HepG2 (cell line): ENCODE results near the gene LRIG3. TPM values are rescaled to one million over a fixed set of nuclear protein-coding genes. Genes with fewer than 3 reads are reported as not detected.

ENCODE experiments used
- ATAC-seq: fragments of 200-7000 bp; cut with Tn5 transposase; 3 replicates; pipeline ENCODE4 v1.9.1; 2020; ENCODE audit warnings: mild to moderate bottlenecking, moderate library complexity
- BruUV-seq: library from RNA; stranded (reverse); fragments of 400-500 nt; replicated peaks from 2 replicates; lab custom pipeline; 2021; lab: Mats Ljungman, UMichigan
- CTCF ChIA-PET: fragments of 300-600 bp; formaldehyde crosslinking; extraction: SDS; loops from one replicate; lab custom pipeline; 2021; ENCODE audit warnings: low total read pairs, inconsistent platforms, low intra/inter-chr PET ratio; lab: Yijun Ruan, JAX
- POLR2A ChIA-PET: fragments of 350-600 bp; sonication (Branson Sonifier 250); formaldehyde crosslinking; loops from one replicate; lab custom pipeline; 2020; ENCODE audit warnings: antibody characterized with exemption, inconsistent platforms; lab: Yijun Ruan, JAX
- DNase-seq: peaks from one replicate; pipeline ENCODE4 v3.0.0-alpha.2; 2015; ENCODE audit warnings: low spot score
- FAIRE-seq: peaks from 3 replicates; lab custom pipeline; 2011; peaks lifted over from hg19 to GRCh38; lab: Jason Lieb, UNC
- H2AFZ ChIP-seq: one replicate; pipeline ENCODE4 v1.6.1; 2011; ENCODE audit warnings: low read length, inconsistent platforms
- H3K27ac ChIP-seq: fragments of 300-600 bp; 3 replicates; pipeline ENCODE4 v1.8.0; 2011; ENCODE audit warnings: mixed run types, mild to moderate bottlenecking, mixed read lengths, low read length, inconsistent platforms; ENCODE audit not compliant: insufficient read depth; ENCODE audit errors: extremely low read length
- H3K27me3 ChIP-seq, 2 experiments: fragments of 200-600 bp in 1 of 2; 2 replicates in 1 of 2; 3 replicates in 1 of 2; pipeline versions ENCODE4 v1.6.0 to v1.8.0; 2011; ENCODE audit warnings: low read length in 2 of 2, mild to moderate bottlenecking in 2 of 2, moderate library complexity in 2 of 2, inconsistent platforms in 1 of 2; ENCODE audit not compliant: insufficient read depth in 2 of 2, control insufficient read depth in 1 of 2
- H3K36me3 ChIP-seq, 2 experiments: fragments of 200-600 bp in 1 of 2; replicated peaks in 1 of 2; 2 replicates in 1 of 2; 3 replicates in 1 of 2; pipeline versions ENCODE4 v1.5.1 to v1.8.0; 2011; ENCODE audit warnings: low read length in 2 of 2, inconsistent platforms in 1 of 2; ENCODE audit not compliant: insufficient read depth in 2 of 2, control insufficient read depth in 1 of 2
- H3K4me1 ChIP-seq: 2 replicates; pipeline ENCODE4 v1.5.1; 2012; ENCODE audit warnings: low read length, inconsistent platforms; ENCODE audit not compliant: insufficient read depth
- H3K4me2 ChIP-seq: 2 replicates; pipeline ENCODE4 v1.6.0; 2011; ENCODE audit warnings: low read depth, low read length, inconsistent platforms
- H3K4me3 ChIP-seq, 3 experiments: fragments of 200-600 bp in 1 of 3; sonication (generic), shearing (Covaris generic) in 1 of 3; replicated peaks in 1 of 3; 2 replicates each; pipeline ENCODE4 v1.5.1; 2011 to 2016; ENCODE audit warnings: low read length in 3 of 3, inconsistent platforms in 2 of 3, low read depth in 2 of 3, mild to moderate bottlenecking in 2 of 3, control low read depth in 1 of 3, mixed read lengths in 1 of 3; ENCODE audit not compliant: insufficient read depth in 1 of 3
- H3K79me2 ChIP-seq: one replicate; pipeline ENCODE4 v1.6.1; 2011; ENCODE audit warnings: low read length, inconsistent platforms; ENCODE audit not compliant: insufficient read depth
- H3K9ac ChIP-seq: 2 replicates; pipeline ENCODE4 v1.6.0; 2011; ENCODE audit warnings: mild to moderate bottlenecking, low read depth, low read length, inconsistent platforms; ENCODE audit not compliant: insufficient read depth
- H3K9me3 ChIP-seq: 2 replicates; pipeline ENCODE4 v1.5.1; 2012; ENCODE audit warnings: mild to moderate bottlenecking, low read length
- H4K20me1 ChIP-seq: 2 replicates; pipeline ENCODE4 v1.6.0; 2011; ENCODE audit warnings: inconsistent platforms, mild to moderate bottlenecking, low read length, moderate library complexity; ENCODE audit not compliant: insufficient read depth
- POLR2G ChIP-seq: fragments of 200-400 bp; formaldehyde crosslinking; IDR thresholded peaks from 2 replicates; pipeline ENCODE4 v1.6.1; 2018; ENCODE audit warnings: mild to moderate bottlenecking, low read depth, low read length, moderate library complexity
- RBFOX2 ChIP-seq: fragments of 200-400 bp; formaldehyde crosslinking; IDR thresholded peaks from 2 replicates; pipeline ENCODE4 v1.6.1; 2017; ENCODE audit warnings: low read depth, mild to moderate bottlenecking, low read length
- SIX1 ChIP-seq: sonication (generic); formaldehyde crosslinking; IDR thresholded peaks from 2 replicates; pipeline ENCODE4 v1.4.0; 2020; ENCODE audit warnings: missing genetic modification reagents, borderline replicate concordance
- ZNF570 ChIP-seq: sonication (generic); formaldehyde crosslinking; IDR thresholded peaks from 2 replicates; pipeline ENCODE4 v1.4.0; 2020; ENCODE audit warnings: mild to moderate bottlenecking, missing genetic modification reagents, borderline replicate concordance
- ZNF737 ChIP-seq: sonication (generic); formaldehyde crosslinking; IDR thresholded peaks from 2 replicates; pipeline ENCODE4 v1.5.0; 2020; ENCODE audit warnings: missing genetic modification reagents, mild to moderate bottlenecking, borderline replicate concordance
- WGBS: methylation state at CpG from one replicate; pipeline ENCODE4 v1.1.6; 2017; ENCODE audit warnings: low lambda C conversion rate; 5-methylcytosine and 5-hydroxymethylcytosine counted together
- in situ Hi-C: cut with HindIII; loops from 2 replicates; pipeline ENCODE4 v1.10.0; 2017; ENCODE audit warnings: low pct_unique_long_range_greater_than_20kb; ENCODE audit not compliant: extremely low pct_ligation_motif_present
- intact Hi-C: fragments of 100-400 bp; cut with micrococcal nuclease; formaldehyde crosslinking; loops from one replicate; pipeline ENCODE4 v1.10.0; 2022; ENCODE audit not compliant: unreplicated experiment
- polyA plus RNA-seq, 8 experiments: library from polyadenylated mRNA; depleted of rRNA in 3 of 8; stranded (reverse) in 7 of 8; unstranded in 1 of 8; fragments of >200 nt; fragmentation: Illumina TruSeq in 4 of 8; extraction: Trizol in 4 of 8; gene quantifications; 2 replicates each; pipeline versions ENCODE4 v1.2.1 to v1.2.3, GENCODE V29; 2011 to 2016; ENCODE audit warnings: low read depth in 4 of 8, missing spikeins in 1 of 8, mixed read lengths in 1 of 8; ENCODE audit not compliant: insufficient read depth in 1 of 8
- total RNA-seq, 5 experiments: library from RNA; depleted of rRNA; stranded (reverse); fragments of >200 nt; fragmentation: Illumina TruSeq; extraction: Trizol; gene quantifications; 2 replicates each; pipeline ENCODE4 v1.2.3, GENCODE V29; 2016; ENCODE audit warnings: low read depth in 1 of 5
- TF ChIP-seq, protein P1 (sequence below): sonication (generic); formaldehyde crosslinking; IDR thresholded peaks from 2 replicates; pipeline ENCODE4 v1.8.0; 2022; ENCODE audit warnings: missing genetic modification reagents, mild to moderate bottlenecking, inconsistent platforms, borderline replicate concordance
- TF ChIP-seq, protein P2 (sequence below): IDR thresholded peaks from 2 replicates; pipeline ENCODE4 v1.6.1; 2012; ENCODE audit warnings: low read length, improper control_type of control experiment

LRIG3 gene
- total and polyA plus RNA-seq, 2 of the 13 experiments (the other 11 are each of a cell fraction or from before 2014, with no cell fraction given): 7.7 to 17.4 TPM

DNA sequence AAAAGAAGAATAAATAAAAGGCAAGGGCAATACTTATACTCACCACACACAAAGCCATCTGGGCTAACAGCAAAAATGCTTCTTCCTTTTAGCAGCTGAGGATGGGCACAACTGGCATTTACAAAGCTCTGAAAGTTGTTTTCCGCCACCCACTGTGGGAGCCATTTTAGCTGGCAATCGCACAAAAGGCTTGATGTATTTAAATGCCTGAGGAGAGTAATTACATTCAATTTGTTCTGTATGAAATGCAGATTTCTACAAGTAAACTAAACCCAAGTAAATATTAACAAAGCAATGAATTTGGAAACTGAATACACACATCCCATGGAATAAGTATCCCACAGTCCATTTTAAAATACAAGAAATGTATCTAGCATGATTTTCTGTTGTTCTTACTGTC lies 37.5 kb downstream of the LRIG3 start:
- POLR2A ChIA-PET: no interaction called here
- intact Hi-C loops: loop anchor here (5.0 kb wide), 1 partner anchor 34 kb away; no protein-coding TSS in a partner anchor
- Histone ChIP-seq H2AFZ (no peak overlapping the region), H3K9ac (no peak overlapping the region), H3K36me3 (peaks cover 12 to 35% of the 10 kb centered on the region in 2 experiments; a peak in 4 of 5 replicates), H4K20me1 (no peaks in the 10 kb centered on the region), H3K4me1 (no peaks in the 10 kb centered on the region), H3K27ac (no peak overlapping the region), H3K4me2 (no peak overlapping the region), H3K4me3 (no peak overlapping the region), H3K79me2 (no peaks in the 10 kb centered on the region), H3K9me3 (no peaks in the 10 kb centered on the region), H3K27me3 (no peaks in the 10 kb centered on the region)
- no peak for ATAC-seq
- no peak for DNase-seq
- in situ Hi-C loops: no loop called here
- no TSS peak for BruUV-seq
- CTCF ChIA-PET: no interaction called here
- FAIRE-seq: no peak
- TF ChIP-seq, protein P1, sequence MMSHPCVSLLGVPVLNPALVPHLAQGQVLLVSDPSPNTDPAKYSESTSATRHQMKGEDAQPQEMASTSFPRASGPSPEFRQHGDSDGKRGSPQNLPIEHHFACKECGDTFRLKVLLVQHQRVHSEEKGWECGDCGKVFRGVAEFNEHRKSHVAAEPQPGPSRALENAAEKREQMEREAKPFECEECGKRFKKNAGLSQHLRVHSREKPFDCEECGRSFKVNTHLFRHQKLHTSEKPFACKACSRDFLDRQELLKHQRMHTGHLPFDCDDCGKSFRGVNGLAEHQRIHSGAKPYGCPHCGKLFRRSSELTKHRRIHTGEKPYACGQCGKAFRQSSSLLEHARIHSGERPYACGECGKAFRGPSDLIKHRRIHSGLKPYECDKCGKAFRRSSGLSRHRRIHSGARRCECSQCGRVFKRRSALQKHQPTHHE: no peak
- TF ChIP-seq ZNF737 (CRISPR knock-in tag) (no peak), POLR2G (no peak), SIX1 (CRISPR knock-in tag) (no peak), RBFOX2 (no peak), ZNF570 (CRISPR knock-in tag) (no peak)
- TF ChIP-seq, protein P2, sequence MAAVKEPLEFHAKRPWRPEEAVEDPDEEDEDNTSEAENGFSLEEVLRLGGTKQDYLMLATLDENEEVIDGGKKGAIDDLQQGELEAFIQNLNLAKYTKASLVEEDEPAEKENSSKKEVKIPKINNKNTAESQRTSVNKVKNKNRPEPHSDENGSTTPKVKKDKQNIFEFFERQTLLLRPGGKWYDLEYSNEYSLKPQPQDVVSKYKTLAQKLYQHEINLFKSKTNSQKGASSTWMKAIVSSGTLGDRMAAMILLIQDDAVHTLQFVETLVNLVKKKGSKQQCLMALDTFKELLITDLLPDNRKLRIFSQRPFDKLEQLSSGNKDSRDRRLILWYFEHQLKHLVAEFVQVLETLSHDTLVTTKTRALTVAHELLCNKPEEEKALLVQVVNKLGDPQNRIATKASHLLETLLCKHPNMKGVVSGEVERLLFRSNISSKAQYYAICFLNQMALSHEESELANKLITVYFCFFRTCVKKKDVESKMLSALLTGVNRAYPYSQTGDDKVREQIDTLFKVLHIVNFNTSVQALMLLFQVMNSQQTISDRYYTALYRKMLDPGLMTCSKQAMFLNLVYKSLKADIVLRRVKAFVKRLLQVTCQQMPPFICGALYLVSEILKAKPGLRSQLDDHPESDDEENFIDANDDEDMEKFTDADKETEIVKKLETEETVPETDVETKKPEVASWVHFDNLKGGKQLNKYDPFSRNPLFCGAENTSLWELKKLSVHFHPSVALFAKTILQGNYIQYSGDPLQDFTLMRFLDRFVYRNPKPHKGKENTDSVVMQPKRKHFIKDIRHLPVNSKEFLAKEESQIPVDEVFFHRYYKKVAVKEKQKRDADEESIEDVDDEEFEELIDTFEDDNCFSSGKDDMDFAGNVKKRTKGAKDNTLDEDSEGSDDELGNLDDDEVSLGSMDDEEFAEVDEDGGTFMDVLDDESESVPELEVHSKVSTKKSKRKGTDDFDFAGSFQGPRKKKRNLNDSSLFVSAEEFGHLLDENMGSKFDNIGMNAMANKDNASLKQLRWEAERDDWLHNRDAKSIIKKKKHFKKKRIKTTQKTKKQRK: no peak
- WGBS: 95% methylated on average over 2 of the region's 2 CpGs
